ENCODE measurements around the gene KAT7.

The KAT7 gene

GRCh38 chr17:49843774-49844350 lies 55.4 kb downstream of the KAT7 start:
- DNase-seq, result no peak

- no peak for DNase-seq
These were observed 56.8 kb downstream of the KAT7 start for GRCh38 chr17:49845321-49845720.

- DNase-seq, result no peak
These were observed 58.6 kb downstream of the KAT7 start for GRCh38 chr17:49846938-49847712.

GRCh38 chr17:49848019-49848473 lies 59.6 kb downstream of the KAT7 start, which contains the start of gene TAC4:
TSS of gene TAC4 (minus strand) at chr17:49848069. CDS start at chr17:49848017, 52 bp downstream.
- DNase-seq, result peak; percentile 33

GRCh38 chr17:49848739-49849138 lies 60.3 kb downstream of the KAT7 start:
- DNase-seq, result no peak

GRCh38 chr17:49850218-49850610 lies 61.7 kb downstream of the KAT7 start:
- DNase-seq, result no peak

- no peak for DNase-seq
These were observed 62.4 kb downstream of the KAT7 start for GRCh38 chr17:49850772-49851386.

- no peak for DNase-seq
These were observed 63.2 kb downstream of the KAT7 start for GRCh38 chr17:49851387-49852291.

GRCh38 chr17:49853470-49854015 lies 65.1 kb downstream of the KAT7 start:
- DNase-seq, result no peak

GRCh38 chr17:49854126-49854525 lies 65.6 kb downstream of the KAT7 start:
- DNase-seq, result no peak

GRCh38 chr17:49858796-49859195 lies 70.3 kb downstream of the KAT7 start:
- DNase-seq, result no peak

GRCh38 chr17:49859991-49860953 lies 71.8 kb downstream of the KAT7 start:
- peak; percentile 50 for DNase-seq

- DNase-seq, result peak; percentile 65
These were observed 72.8 kb downstream of the KAT7 start for GRCh38 chr17:49861150-49861884.

- no peak for DNase-seq
These were observed 74.4 kb downstream of the KAT7 start for GRCh38 chr17:49862781-49863331.

- DNase-seq, result no peak
These were observed 77.5 kb downstream of the KAT7 start for GRCh38 chr17:49866019-49866380.

- no peak for DNase-seq
These were observed 78.5 kb downstream of the KAT7 start for GRCh38 chr17:49866882-49867413.

GRCh38 chr17:49869038-49869374 lies 80.5 kb downstream of the KAT7 start:
- no peak for DNase-seq

GRCh38 chr17:49870298-49870697 lies 81.8 kb downstream of the KAT7 start:
- DNase-seq, result no peak

GRCh38 chr17:49871211-49871610 lies 82.7 kb downstream of the KAT7 start:
- no peak for DNase-seq

GRCh38 chr17:49872754-49873377 lies 84.4 kb downstream of the KAT7 start:
- DNase-seq, result peak; percentile 65
